WTC11 (cell line): ENCODE measurements around the gene SMIM10. TPM values are rescaled to one million over a fixed set of nuclear protein-coding genes. Genes with fewer than 3 reads are reported as not detected.

Experiments used
- ATAC-seq: fragments of 200-7000 bp; cut with Tn5 transposase; 2 replicates; pipeline ENCODE4 v1.10.0; 2021; ENCODE audit warnings: mild to moderate bottlenecking, moderate library complexity
- CTCF ChIA-PET: fragments of 300-600 bp; sonication (Branson Sonifier 250); formaldehyde crosslinking; loops from one replicate; lab custom pipeline; 2021; ENCODE audit warnings: antibody characterized with exemption; lab: Charles Lee
- POLR2A ChIA-PET: fragments of 350-600 bp; sonication (Branson Sonifier 250); formaldehyde crosslinking; loops from one replicate; lab custom pipeline; 2021; ENCODE audit warnings: antibody characterized with exemption; lab: Charles Lee
- DNase-seq: peaks from one replicate; pipeline ENCODE4 v3.0.0; 2021; ENCODE audit warnings: low spot score
- H3K27ac Mint-ChIP-seq: 2 replicates; pipeline ENCODE4 v1.8.0; 2021; ENCODE audit warnings: mixed read lengths
- H3K27me3 Mint-ChIP-seq: 2 replicates; pipeline ENCODE4 v1.8.0; 2021; ENCODE audit warnings: low read depth, mild to moderate bottlenecking, moderate library complexity, mixed read lengths
- H3K36me3 Mint-ChIP-seq: 2 replicates; pipeline ENCODE4 v1.8.0; 2021; ENCODE audit warnings: mixed read lengths
- H3K4me1 Mint-ChIP-seq: 2 replicates; pipeline ENCODE4 v1.8.0; 2022; ENCODE audit warnings: mixed read lengths
- H3K4me3 Mint-ChIP-seq: 2 replicates; pipeline ENCODE4 v1.8.0; 2021; ENCODE audit warnings: mild to moderate bottlenecking, moderate library complexity, mixed read lengths
- H3K9me3 Mint-ChIP-seq: 2 replicates; pipeline ENCODE4 v1.8.0; 2021; ENCODE audit warnings: mixed read lengths
- ATF1 ChIP-seq: sonication (generic); formaldehyde crosslinking; IDR thresholded peaks from 2 replicates; pipeline ENCODE4 v1.8.1; 2023; ENCODE audit warnings: mild to moderate bottlenecking, moderate library complexity, missing genetic modification reagents
- CBFB ChIP-seq: sonication (generic); formaldehyde crosslinking; IDR thresholded peaks from 2 replicates; pipeline ENCODE4 v1.8.1; 2022; ENCODE audit warnings: mild to moderate bottlenecking, low read depth, missing genetic modification reagents
- JUN ChIP-seq: sonication (generic); formaldehyde crosslinking; IDR thresholded peaks from 2 replicates; pipeline ENCODE4 v1.8.0; 2023; ENCODE audit warnings: mild to moderate bottlenecking, missing genetic modification reagents
- RELA ChIP-seq: sonication (generic); formaldehyde crosslinking; IDR thresholded peaks from 2 replicates; pipeline ENCODE4 v1.8.1; 2022; ENCODE audit warnings: missing genetic modification reagents, mild to moderate bottlenecking, borderline replicate concordance
- RORB ChIP-seq: fragments of 250-450 bp; sonication (Bioruptor Pico); IDR thresholded peaks from 2 replicates; pipeline ENCODE4 v1.9.0; 2021; ENCODE audit warnings: mild to moderate bottlenecking
- TEAD1 ChIP-seq: sonication (generic); formaldehyde crosslinking; IDR thresholded peaks from 2 replicates; pipeline ENCODE4 v1.8.0; 2022; ENCODE audit warnings: mild to moderate bottlenecking, missing genetic modification reagents
- ZNF416 ChIP-seq: fragments of 250-450 bp; sonication (Bioruptor Pico); IDR thresholded peaks from 2 replicates; pipeline ENCODE4 v1.9.0; 2021; ENCODE audit warnings: mild to moderate bottlenecking, inconsistent platforms
- total RNA-seq: library from RNA; stranded (reverse); gene quantifications from 3 replicates; pipeline ENCODE4 v1.2.3, GENCODE V29; 2021
- TF ChIP-seq, protein P1 (sequence below): sonication (generic); formaldehyde crosslinking; IDR thresholded peaks from 2 replicates; pipeline ENCODE4 v1.8.1; 2023; ENCODE audit warnings: mild to moderate bottlenecking, missing genetic modification reagents, borderline replicate concordance
- TF ChIP-seq, protein P2 (sequence below): fragments of 250-450 bp; sonication (Bioruptor Pico); IDR thresholded peaks from 2 replicates; pipeline ENCODE4 v2.1.2; 2022; ENCODE audit warnings: mild to moderate bottlenecking, moderate library complexity
- TF ChIP-seq, protein P3 (sequence below): sonication (generic); formaldehyde crosslinking; IDR thresholded peaks from 2 replicates; pipeline ENCODE4 v1.8.0; 2023; ENCODE audit warnings: missing genetic modification reagents
- TF ChIP-seq, protein P4 (sequence below): sonication (generic); formaldehyde crosslinking; IDR thresholded peaks from 2 replicates; pipeline ENCODE4 v1.8.1; 2022; ENCODE audit warnings: low read depth, missing genetic modification reagents, borderline replicate concordance
- TF ChIP-seq, protein P5 (sequence below): sonication (generic); formaldehyde crosslinking; IDR thresholded peaks from 2 replicates; pipeline ENCODE4 v1.8.1; 2023; ENCODE audit warnings: mild to moderate bottlenecking, missing genetic modification reagents
- TF ChIP-seq, protein P6 (sequence below): sonication (generic); formaldehyde crosslinking; IDR thresholded peaks from 2 replicates; pipeline ENCODE4 v1.8.1; 2022; ENCODE audit warnings: mild to moderate bottlenecking, moderate library complexity, missing genetic modification reagents
- TF ChIP-seq, protein P7 (sequence below): sonication (generic); formaldehyde crosslinking; IDR thresholded peaks from 2 replicates; pipeline ENCODE4 v1.8.0; 2022; ENCODE audit warnings: mild to moderate bottlenecking, missing genetic modification reagents
- TF ChIP-seq, protein P8 (sequence below): fragments of 250-450 bp; sonication (Bioruptor Pico); conservative IDR thresholded peaks from 2 replicates; pipeline ENCODE4 v1.9.0; 2021; ENCODE audit warnings: mild to moderate bottlenecking
- TF ChIP-seq, protein P9 (sequence below): sonication (generic); formaldehyde crosslinking; conservative IDR thresholded peaks from 2 replicates; pipeline ENCODE4 v1.8.1; 2023; ENCODE audit warnings: mild to moderate bottlenecking, low read depth, missing genetic modification reagents, moderate library complexity
- TF ChIP-seq, protein P10 (sequence below): sonication (generic); formaldehyde crosslinking; IDR thresholded peaks from 2 replicates; pipeline ENCODE4 v1.8.0; 2022; ENCODE audit warnings: mild to moderate bottlenecking, missing genetic modification reagents

Gene SMIM10
- total RNA-seq, 1 experiment from 2014 or later: 1.3 TPM

DNA sequence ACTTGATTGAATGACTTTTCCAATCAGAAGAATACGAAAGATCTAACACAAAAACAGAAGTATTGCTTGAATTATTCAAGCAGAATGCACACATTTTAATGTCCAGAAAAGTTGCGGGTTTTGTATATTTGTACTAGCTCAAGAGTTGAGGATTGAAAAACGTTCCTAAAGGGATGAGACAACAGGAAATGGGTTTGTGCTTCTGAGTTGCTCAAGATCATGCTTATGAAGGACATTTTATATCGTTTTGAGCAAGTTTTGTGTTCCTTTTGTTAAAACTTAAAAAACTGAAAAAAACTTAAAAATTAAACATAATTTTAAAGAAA is 353 bp upstream of the SMIM10 start (continued):
- TF ChIP-seq, protein P1, sequence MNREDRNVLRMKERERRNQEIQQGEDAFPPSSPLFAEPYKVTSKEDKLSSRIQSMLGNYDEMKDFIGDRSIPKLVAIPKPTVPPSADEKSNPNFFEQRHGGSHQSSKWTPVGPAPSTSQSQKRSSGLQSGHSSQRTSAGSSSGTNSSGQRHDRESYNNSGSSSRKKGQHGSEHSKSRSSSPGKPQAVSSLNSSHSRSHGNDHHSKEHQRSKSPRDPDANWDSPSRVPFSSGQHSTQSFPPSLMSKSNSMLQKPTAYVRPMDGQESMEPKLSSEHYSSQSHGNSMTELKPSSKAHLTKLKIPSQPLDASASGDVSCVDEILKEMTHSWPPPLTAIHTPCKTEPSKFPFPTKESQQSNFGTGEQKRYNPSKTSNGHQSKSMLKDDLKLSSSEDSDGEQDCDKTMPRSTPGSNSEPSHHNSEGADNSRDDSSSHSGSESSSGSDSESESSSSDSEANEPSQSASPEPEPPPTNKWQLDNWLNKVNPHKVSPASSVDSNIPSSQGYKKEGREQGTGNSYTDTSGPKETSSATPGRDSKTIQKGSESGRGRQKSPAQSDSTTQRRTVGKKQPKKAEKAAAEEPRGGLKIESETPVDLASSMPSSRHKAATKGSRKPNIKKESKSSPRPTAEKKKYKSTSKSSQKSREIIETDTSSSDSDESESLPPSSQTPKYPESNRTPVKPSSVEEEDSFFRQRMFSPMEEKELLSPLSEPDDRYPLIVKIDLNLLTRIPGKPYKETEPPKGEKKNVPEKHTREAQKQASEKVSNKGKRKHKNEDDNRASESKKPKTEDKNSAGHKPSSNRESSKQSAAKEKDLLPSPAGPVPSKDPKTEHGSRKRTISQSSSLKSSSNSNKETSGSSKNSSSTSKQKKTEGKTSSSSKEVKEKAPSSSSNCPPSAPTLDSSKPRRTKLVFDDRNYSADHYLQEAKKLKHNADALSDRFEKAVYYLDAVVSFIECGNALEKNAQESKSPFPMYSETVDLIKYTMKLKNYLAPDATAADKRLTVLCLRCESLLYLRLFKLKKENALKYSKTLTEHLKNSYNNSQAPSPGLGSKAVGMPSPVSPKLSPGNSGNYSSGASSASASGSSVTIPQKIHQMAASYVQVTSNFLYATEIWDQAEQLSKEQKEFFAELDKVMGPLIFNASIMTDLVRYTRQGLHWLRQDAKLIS (CRISPR knock-in tag): no peak
- TF ChIP-seq, protein P2, sequence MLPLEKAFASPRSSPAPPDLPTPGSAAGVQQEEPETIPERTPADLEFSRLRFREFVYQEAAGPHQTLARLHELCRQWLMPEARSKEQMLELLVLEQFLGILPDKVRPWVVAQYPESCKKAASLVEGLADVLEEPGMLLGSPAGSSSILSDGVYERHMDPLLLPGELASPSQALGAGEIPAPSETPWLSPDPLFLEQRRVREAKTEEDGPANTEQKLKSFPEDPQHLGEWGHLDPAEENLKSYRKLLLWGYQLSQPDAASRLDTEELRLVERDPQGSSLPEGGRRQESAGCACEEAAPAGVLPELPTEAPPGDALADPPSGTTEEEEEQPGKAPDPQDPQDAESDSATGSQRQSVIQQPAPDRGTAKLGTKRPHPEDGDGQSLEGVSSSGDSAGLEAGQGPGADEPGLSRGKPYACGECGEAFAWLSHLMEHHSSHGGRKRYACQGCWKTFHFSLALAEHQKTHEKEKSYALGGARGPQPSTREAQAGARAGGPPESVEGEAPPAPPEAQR (CRISPR knock-in tag): no peak
- TF ChIP-seq RELA (no peak), ZNF416 (CRISPR knock-in tag) (no peak)
- TF ChIP-seq, all 79 proteins: peak for 0

DNA sequence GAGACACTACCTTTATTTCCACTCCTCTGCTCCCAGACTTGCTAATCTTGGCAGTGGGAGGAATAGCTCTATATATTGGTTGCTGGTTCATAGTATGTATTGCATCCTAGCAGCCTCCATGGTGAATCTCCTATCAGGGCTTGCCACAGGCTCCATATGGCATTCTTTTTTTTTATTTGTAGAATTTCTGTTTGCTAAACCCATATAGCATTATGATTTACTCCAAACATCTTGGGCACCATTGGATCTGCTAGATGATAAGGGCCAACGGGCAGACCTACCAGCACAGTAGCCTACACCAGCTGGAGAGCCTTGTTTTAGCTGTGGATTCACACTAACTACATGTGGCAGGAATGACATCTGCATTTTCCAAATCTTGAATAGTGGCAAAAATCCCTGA is 6.9 kb downstream of the SMIM10 start:
- no peak for DNase-seq
- no peak overlapping the region for H3K27ac Mint-ChIP-seq
- ATAC-seq: no peak
- no peak for TF ChIP-seq CBFB (CRISPR knock-in tag)
- TF ChIP-seq, protein P3, sequence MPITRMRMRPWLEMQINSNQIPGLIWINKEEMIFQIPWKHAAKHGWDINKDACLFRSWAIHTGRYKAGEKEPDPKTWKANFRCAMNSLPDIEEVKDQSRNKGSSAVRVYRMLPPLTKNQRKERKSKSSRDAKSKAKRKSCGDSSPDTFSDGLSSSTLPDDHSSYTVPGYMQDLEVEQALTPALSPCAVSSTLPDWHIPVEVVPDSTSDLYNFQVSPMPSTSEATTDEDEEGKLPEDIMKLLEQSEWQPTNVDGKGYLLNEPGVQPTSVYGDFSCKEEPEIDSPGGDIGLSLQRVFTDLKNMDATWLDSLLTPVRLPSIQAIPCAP (CRISPR knock-in tag): no peak
- TF ChIP-seq, all 79 proteins: peak for 0
- ChIA-PET POLR2A (no interaction called here), CTCF (no interaction called here)
- Mint-ChIP-seq H3K4me1 (peaks cover 6% of the 10 kb centered on the region), H3K4me3 (no peak overlapping the region), H3K27me3 (no peaks in the 10 kb centered on the region), H3K36me3 (no peaks in the 10 kb centered on the region), H3K9me3 (no peaks in the 10 kb centered on the region)

DNA sequence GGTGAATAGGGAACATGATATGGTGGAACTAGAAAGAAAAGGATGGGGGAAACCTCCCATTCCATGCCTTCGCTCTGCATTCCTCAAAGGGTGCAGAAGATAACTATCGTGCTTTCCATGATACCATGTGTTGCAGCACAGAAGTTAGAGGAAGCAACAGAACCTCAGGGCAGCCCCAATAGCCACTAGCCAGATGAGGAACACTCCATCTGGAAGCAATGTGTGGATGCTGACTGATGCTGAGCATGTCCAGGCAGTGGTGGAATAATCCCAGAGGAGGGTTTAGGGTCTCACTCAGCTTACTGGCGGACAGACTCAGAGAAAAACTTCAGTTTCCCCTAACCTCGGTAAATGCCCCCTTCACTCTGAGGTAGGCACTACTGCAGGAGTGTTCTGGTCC is 7.5 kb downstream of the SMIM10 start:
- Mint-ChIP-seq H3K36me3 (no peaks in the 10 kb centered on the region), H3K4me3 (no peak overlapping the region), H3K27ac (no peak overlapping the region), H3K9me3 (no peaks in the 10 kb centered on the region), H3K27me3 (no peaks in the 10 kb centered on the region), H3K4me1 (peaks cover 6% of the 10 kb centered on the region)
- POLR2A ChIA-PET: no interaction called here
- CTCF ChIA-PET: no interaction called here
- ATAC-seq (no peak), DNase-seq (no peak)
- TF ChIP-seq, protein P4, sequence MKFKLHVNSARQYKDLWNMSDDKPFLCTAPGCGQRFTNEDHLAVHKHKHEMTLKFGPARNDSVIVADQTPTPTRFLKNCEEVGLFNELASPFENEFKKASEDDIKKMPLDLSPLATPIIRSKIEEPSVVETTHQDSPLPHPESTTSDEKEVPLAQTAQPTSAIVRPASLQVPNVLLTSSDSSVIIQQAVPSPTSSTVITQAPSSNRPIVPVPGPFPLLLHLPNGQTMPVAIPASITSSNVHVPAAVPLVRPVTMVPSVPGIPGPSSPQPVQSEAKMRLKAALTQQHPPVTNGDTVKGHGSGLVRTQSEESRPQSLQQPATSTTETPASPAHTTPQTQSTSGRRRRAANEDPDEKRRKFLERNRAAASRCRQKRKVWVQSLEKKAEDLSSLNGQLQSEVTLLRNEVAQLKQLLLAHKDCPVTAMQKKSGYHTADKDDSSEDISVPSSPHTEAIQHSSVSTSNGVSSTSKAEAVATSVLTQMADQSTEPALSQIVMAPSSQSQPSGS: no peak
- TF ChIP-seq, protein P5, sequence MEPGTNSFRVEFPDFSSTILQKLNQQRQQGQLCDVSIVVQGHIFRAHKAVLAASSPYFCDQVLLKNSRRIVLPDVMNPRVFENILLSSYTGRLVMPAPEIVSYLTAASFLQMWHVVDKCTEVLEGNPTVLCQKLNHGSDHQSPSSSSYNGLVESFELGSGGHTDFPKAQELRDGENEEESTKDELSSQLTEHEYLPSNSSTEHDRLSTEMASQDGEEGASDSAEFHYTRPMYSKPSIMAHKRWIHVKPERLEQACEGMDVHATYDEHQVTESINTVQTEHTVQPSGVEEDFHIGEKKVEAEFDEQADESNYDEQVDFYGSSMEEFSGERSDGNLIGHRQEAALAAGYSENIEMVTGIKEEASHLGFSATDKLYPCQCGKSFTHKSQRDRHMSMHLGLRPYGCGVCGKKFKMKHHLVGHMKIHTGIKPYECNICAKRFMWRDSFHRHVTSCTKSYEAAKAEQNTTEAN (CRISPR knock-in tag): no peak
- TF ChIP-seq, protein P6, sequence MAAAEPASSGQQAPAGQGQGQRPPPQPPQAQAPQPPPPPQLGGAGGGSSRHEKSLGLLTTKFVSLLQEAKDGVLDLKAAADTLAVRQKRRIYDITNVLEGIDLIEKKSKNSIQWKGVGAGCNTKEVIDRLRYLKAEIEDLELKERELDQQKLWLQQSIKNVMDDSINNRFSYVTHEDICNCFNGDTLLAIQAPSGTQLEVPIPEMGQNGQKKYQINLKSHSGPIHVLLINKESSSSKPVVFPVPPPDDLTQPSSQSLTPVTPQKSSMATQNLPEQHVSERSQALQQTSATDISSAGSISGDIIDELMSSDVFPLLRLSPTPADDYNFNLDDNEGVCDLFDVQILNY (CRISPR knock-in tag): no peak
- no peak for TF ChIP-seq TEAD1 (CRISPR knock-in tag)
- no peak for TF ChIP-seq ATF1 (CRISPR knock-in tag)
- TF ChIP-seq, protein P7, sequence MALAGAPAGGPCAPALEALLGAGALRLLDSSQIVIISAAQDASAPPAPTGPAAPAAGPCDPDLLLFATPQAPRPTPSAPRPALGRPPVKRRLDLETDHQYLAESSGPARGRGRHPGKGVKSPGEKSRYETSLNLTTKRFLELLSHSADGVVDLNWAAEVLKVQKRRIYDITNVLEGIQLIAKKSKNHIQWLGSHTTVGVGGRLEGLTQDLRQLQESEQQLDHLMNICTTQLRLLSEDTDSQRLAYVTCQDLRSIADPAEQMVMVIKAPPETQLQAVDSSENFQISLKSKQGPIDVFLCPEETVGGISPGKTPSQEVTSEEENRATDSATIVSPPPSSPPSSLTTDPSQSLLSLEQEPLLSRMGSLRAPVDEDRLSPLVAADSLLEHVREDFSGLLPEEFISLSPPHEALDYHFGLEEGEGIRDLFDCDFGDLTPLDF (CRISPR knock-in tag): no peak
- no peak for TF ChIP-seq JUN (CRISPR knock-in tag)
- TF ChIP-seq, protein P8, sequence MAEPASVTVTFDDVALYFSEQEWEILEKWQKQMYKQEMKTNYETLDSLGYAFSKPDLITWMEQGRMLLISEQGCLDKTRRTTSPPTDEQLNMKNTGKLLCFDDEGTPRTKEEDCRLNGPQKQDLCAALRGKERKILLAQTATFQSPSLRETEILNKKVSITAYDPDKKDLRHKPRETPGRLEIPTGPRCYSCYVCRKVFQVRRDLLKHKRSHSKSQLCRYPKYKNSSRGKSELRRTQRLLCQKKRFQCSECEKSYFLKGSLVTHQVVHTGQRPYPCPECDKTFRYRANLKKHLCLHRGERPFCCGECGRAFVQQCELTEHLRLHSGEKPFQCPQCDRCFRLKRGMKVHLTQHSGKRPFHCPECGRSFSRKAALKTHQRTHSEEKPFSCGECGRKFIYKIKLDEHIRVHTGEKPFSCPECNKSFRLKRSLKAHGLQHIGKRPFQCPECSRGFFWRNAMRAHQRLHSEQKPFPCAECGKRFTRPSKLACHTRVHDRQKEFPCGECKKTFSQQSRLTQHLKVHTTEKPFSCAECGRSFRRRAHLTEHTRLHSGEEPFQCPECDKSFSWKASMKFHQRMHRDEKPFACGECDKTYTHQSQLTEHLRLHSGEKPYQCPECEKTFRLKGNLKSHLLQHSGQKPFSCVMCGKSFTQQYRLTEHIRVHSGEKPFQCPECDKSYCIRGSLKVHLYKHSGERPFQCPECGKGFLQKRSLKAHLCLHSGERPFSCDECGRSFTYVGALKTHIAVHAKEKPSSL (CRISPR knock-in tag): no peak
- TF ChIP-seq, protein P9, sequence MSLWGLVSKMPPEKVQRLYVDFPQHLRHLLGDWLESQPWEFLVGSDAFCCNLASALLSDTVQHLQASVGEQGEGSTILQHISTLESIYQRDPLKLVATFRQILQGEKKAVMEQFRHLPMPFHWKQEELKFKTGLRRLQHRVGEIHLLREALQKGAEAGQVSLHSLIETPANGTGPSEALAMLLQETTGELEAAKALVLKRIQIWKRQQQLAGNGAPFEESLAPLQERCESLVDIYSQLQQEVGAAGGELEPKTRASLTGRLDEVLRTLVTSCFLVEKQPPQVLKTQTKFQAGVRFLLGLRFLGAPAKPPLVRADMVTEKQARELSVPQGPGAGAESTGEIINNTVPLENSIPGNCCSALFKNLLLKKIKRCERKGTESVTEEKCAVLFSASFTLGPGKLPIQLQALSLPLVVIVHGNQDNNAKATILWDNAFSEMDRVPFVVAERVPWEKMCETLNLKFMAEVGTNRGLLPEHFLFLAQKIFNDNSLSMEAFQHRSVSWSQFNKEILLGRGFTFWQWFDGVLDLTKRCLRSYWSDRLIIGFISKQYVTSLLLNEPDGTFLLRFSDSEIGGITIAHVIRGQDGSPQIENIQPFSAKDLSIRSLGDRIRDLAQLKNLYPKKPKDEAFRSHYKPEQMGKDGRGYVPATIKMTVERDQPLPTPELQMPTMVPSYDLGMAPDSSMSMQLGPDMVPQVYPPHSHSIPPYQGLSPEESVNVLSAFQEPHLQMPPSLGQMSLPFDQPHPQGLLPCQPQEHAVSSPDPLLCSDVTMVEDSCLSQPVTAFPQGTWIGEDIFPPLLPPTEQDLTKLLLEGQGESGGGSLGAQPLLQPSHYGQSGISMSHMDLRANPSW (CRISPR knock-in tag): no peak
- no peak for TF ChIP-seq RORB (CRISPR knock-in tag)
- TF ChIP-seq, protein P10, sequence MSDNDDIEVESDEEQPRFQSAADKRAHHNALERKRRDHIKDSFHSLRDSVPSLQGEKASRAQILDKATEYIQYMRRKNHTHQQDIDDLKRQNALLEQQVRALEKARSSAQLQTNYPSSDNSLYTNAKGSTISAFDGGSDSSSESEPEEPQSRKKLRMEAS (CRISPR knock-in tag): no peak
